SK-N-SH (cell line): Measurements from ENCODE around the gene CELF4.

Experiments
- CTCF ChIP-seq: fragments of 200-600 bp; sonication (generic); IDR thresholded peaks from 2 replicates; pipeline ENCODE4 v1.6.1; 2017; ENCODE audit warnings: antibody characterized with exemption, mild to moderate bottlenecking, moderate library complexity
- GATA2 ChIP-seq: sonication (generic); formaldehyde crosslinking; IDR thresholded peaks from 2 replicates; pipeline ENCODE4 v1.5.0; 2020; ENCODE audit warnings: mild to moderate bottlenecking, missing genetic modification reagents
- IRF3 ChIP-seq: fragments of 150-350 bp; IDR thresholded peaks from 2 replicates; pipeline ENCODE4 v1.6.1; 2016; ENCODE audit warnings: mild to moderate bottlenecking, low read depth, low read length

DNA sequence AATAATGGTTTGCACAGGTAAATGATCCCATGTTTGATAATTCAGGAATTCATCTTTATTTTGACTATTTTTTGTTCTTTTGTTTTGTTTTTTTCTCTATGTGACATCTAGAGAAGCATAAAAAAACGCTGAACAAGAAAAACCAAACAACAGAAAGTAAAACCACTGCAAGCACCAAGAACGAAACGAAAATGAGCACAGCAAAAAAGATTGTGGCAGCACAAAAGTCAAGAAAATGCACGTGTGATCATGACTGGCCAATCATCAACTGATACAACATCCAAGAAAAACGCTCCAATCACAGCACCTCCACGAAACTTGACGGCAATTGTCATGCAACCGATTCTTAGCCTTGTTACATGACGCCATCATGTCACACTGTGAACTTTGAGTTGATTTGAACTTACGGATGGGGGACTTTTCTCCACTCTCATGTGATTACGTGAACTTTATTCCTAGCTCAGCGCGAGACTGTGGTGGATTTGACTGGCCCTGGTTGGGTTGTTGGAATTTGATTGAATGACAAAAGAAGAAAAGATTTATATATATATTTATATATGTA, 318.7 kb downstream of the CELF4 start:
- TF ChIP-seq GATA2 (CRISPR knock-in tag) (no peak), CTCF (no peak), IRF3 (no peak)
